A673 (cell line): Measurements from ENCODE around the gene ASB16. TPM values are rescaled to one million over a fixed set of nuclear protein-coding genes. Genes with fewer than 3 reads are reported as not detected.

Source experiments
- BruUV-seq: library from RNA; stranded (reverse); fragments of 400-500 nt; replicated peaks from 2 replicates; lab custom pipeline; 2021; lab: Mats Ljungman, UMichigan
- CTCF ChIA-PET: fragments of 300-600 bp; sonication (Branson Sonifier 250); formaldehyde crosslinking; loops from one replicate; lab custom pipeline; 2022; ENCODE audit warnings: antibody characterized with exemption; lab: Charles Lee
- POLR2A ChIA-PET: fragments of 300-600 bp; sonication (Branson Sonifier 250); formaldehyde crosslinking; loops from one replicate; lab custom pipeline; 2022; ENCODE audit warnings: antibody characterized with exemption; ENCODE audit not compliant: low non-redundant PET; lab: Charles Lee
- DNase-seq: peaks from one replicate; pipeline ENCODE4 v3.0.0-alpha.2; 2015; ENCODE audit warnings: low spot score
- H3K27ac ChIP-seq: fragments of 200-600 bp; sonication (generic); 2 replicates; pipeline ENCODE4 v1.5.1; 2016; ENCODE audit warnings: mixed run types, low read depth, mild to moderate bottlenecking, mixed read lengths, antibody characterized with exemption, low read length; ENCODE audit not compliant: poor library complexity, severe bottlenecking
- H3K27me3 ChIP-seq: fragments of 200-600 bp; sonication (generic); replicated peaks from 2 replicates; pipeline ENCODE4 v1.6.1; 2017; ENCODE audit warnings: mixed run types, low read depth, mild to moderate bottlenecking, mixed read lengths, antibody characterized with exemption, low read length; ENCODE audit not compliant: insufficient read depth, poor library complexity
- H3K36me3 ChIP-seq: fragments of 200-600 bp; sonication (generic); 2 replicates; pipeline ENCODE4 v1.6.1; 2016; ENCODE audit warnings: mixed run types, mild to moderate bottlenecking, mixed read lengths, antibody characterized with exemption, low read length; ENCODE audit not compliant: insufficient read depth, poor library complexity, severe bottlenecking
- H3K4me1 ChIP-seq: fragments of 200-600 bp; sonication (generic); 2 replicates; pipeline ENCODE4 v1.6.1; 2017; ENCODE audit warnings: mixed run types, mild to moderate bottlenecking, mixed read lengths, antibody characterized with exemption, low read length; ENCODE audit not compliant: insufficient read depth, poor library complexity, severe bottlenecking
- H3K4me3 ChIP-seq: fragments of 200-600 bp; sonication (generic); 2 replicates; pipeline ENCODE4 v1.5.1; 2016; ENCODE audit warnings: low read depth, mixed run types, mild to moderate bottlenecking, mixed read lengths, low read length; ENCODE audit not compliant: poor library complexity, severe bottlenecking
- H3K9me3 ChIP-seq: fragments of 200-600 bp; sonication (generic); 2 replicates; pipeline ENCODE4 v1.6.1; 2016; ENCODE audit warnings: mixed run types, low read depth, mild to moderate bottlenecking, mixed read lengths, antibody characterized with exemption, low read length; ENCODE audit not compliant: poor library complexity, severe bottlenecking
- EZH2 ChIP-seq: fragments of 200-600 bp; sonication (generic); IDR thresholded peaks from 2 replicates; pipeline ENCODE4 v1.6.1; 2017; ENCODE audit warnings: borderline replicate concordance, low read depth, mild to moderate bottlenecking, mixed read lengths, antibody characterized with exemption, low read length; ENCODE audit not compliant: poor library complexity, severe bottlenecking
- intact Hi-C: fragments of 100-400 bp; cut with micrococcal nuclease; formaldehyde crosslinking; loops from one replicate; pipeline ENCODE4 v1.10.0; 2022; ENCODE audit not compliant: unreplicated experiment
- total RNA-seq: library from RNA; stranded (reverse); gene quantifications from 2 replicates; pipeline ENCODE4 v1.2.3, GENCODE V29; 2021
- TF ChIP-seq, protein P1 (sequence below): fragments of 300-800, 200-600 bp; sonication (generic); conservative IDR thresholded peaks from 2 replicates; pipeline ENCODE4 v1.5.1; 2017; ENCODE audit warnings: low read depth, mild to moderate bottlenecking, antibody characterized with exemption, low read length, moderate library complexity, mixed read lengths

ASB16 gene
- total RNA-seq, 1 experiment from 2014 or later: 0.17 TPM

DNA sequence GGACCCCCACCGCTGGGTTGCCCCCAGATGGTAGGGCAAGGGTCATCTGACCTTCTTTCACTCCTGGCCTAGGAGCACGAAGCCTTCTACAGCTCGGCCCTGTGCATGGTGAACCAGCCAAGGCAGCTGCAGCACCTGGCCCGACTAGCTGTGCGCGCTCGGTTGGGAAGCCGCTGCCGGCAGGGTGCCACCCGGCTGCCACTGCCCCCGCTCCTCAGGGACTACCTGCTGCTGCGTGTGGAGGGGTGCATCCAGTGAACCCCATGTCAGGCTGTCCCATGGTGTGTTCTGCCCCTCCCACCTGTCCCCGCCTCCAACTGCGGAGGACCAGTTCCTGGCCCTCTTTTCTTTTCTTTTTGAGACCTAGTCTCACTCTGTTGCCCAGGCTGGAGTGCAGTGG, 7.6 kb downstream of the ASB16 start:
- no peak overlapping the region for H3K4me3 ChIP-seq
- intact Hi-C loops: no loop called here
- H3K9me3 ChIP-seq: no peaks in the 10 kb centered on the region
- no peak for DNase-seq
- no peak overlapping the region for H3K27ac ChIP-seq
- no peak for TF ChIP-seq EZH2
- TF ChIP-seq, protein P1, sequence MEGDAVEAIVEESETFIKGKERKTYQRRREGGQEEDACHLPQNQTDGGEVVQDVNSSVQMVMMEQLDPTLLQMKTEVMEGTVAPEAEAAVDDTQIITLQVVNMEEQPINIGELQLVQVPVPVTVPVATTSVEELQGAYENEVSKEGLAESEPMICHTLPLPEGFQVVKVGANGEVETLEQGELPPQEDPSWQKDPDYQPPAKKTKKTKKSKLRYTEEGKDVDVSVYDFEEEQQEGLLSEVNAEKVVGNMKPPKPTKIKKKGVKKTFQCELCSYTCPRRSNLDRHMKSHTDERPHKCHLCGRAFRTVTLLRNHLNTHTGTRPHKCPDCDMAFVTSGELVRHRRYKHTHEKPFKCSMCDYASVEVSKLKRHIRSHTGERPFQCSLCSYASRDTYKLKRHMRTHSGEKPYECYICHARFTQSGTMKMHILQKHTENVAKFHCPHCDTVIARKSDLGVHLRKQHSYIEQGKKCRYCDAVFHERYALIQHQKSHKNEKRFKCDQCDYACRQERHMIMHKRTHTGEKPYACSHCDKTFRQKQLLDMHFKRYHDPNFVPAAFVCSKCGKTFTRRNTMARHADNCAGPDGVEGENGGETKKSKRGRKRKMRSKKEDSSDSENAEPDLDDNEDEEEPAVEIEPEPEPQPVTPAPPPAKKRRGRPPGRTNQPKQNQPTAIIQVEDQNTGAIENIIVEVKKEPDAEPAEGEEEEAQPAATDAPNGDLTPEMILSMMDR: no peak
- no peaks in the 10 kb centered on the region for H3K4me1 ChIP-seq
- CTCF ChIA-PET: no interaction called here
- no peaks in the 10 kb centered on the region for H3K36me3 ChIP-seq
- POLR2A ChIA-PET: no interaction called here
- H3K27me3 ChIP-seq: no peaks in the 10 kb centered on the region
- BruUV-seq: no TSS peak

- ChIA-PET POLR2A (no interaction called here), CTCF (no interaction called here)
- Histone ChIP-seq H3K27me3 (no peaks in the 10 kb centered on the region), H3K36me3 (no peaks in the 10 kb centered on the region), H3K9me3 (no peaks in the 10 kb centered on the region), H3K27ac (no peak overlapping the region), H3K4me1 (peaks cover 5% of the 10 kb centered on the region), H3K4me3 (no peak overlapping the region)
- intact Hi-C loops: no loop called here
- TF ChIP-seq EZH2: no peak
- TF ChIP-seq, protein P1: no peak
- BruUV-seq: no TSS peak
- DNase-seq: no peak
Measured at GRCh38 chr17:44183024-44183423, 12.5 kb downstream of the ASB16 start.

GRCh38 chr17:44184212-44184810, 13.8 kb downstream of the ASB16 start:
- no peak for TF ChIP-seq EZH2
- TF ChIP-seq, protein P1: no peak
- H3K4me1 ChIP-seq: peaks cover 9% of the 10 kb centered on the region
- ChIA-PET POLR2A (no interaction called here), CTCF (no interaction called here)
- BruUV-seq: no TSS peak
- no peak for DNase-seq
- H3K4me3 ChIP-seq: no peak overlapping the region
- intact Hi-C loops: no loop called here
- no peaks in the 10 kb centered on the region for H3K9me3 ChIP-seq
- H3K27me3 ChIP-seq: no peaks in the 10 kb centered on the region
- H3K36me3 ChIP-seq: no peaks in the 10 kb centered on the region
- no peak overlapping the region for H3K27ac ChIP-seq
